Measurements from ENCODE around the gene CEP95. TPM values are rescaled to one million over a fixed set of nuclear protein-coding genes. Genes with fewer than 3 reads are reported as not detected.
A peak's percentile ranks its signal among the peaks of the same experiment; 100 is the strongest.
"Not testable (repeated sequence)": the region's sequence is repeated elsewhere in the genome, so short reads cannot be mapped to it uniquely, and the experiment has no call there.

The CEP95 gene
- total and polyA plus RNA-seq, 7 experiments from 2014 or later = 11.3 to 192 (median 114) TPM

DNA sequence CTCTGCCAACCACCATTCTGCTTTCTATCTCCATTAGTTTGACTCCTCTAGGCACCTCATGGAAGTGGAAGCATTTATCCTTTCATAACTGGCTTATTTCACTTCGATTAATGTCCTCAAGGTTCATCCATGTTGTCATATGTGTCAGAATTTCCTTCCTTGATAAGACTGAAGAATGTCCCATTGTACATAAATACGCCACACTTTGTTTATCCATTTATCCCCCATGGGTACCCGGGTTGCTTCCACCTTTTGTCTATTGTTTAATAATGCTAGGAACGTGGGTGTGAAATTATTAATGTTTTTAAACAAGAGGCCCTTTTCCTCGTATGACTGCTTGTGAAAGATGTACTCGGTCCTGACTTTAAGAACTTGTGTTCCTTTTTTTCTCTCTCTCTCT, 45.0 kb upstream of the CEP95 start:
- no peak overlapping the region for H3K4me3 ChIP-seq (ENCODE audit: low read length)
- DNase-seq (no peak), ATAC-seq (no peak)
- ChIA-PET POLR2A (no interaction called here), CTCF (no interaction called here)
- Mint-ChIP-seq H3K4me1 (peaks cover 7 to 19% (median 17%) of the 10 kb centered on the region in 7 donors), H3K27ac (no peak overlapping the region), H3K4me3 (no peak overlapping the region), H3K9me3 (peaks cover 0 to 2% (median 0%) of the 10 kb centered on the region in 11 donors), H3K36me3 (peaks cover 0 to 5% (median 0%) of the 10 kb centered on the region in 5 donors), H3K27me3 (peaks cover 0 to 10% (median 0%) of the 10 kb centered on the region in 5 donors)
- no peak overlapping the region for H3K27ac ChIP-seq (ENCODE audit: low read depth, low read length)
- intact Hi-C loops (cut with micrococcal nuclease) = no loop called here
- H3K9me3 ChIP-seq (ENCODE audit: control insufficient read depth in 2 of 3, low read length in 3 of 3) = no peaks in the 10 kb centered on the region
- peaks cover under 1 to 5% of the 10 kb centered on the region in 2 donors for H3K4me1 ChIP-seq (ENCODE audit: control insufficient read depth in 2 of 2, insufficient read depth in 2 of 2, low read length in 2 of 2)
- no peaks in the 10 kb centered on the region for H3K36me3 ChIP-seq (ENCODE audit: control insufficient read depth in 2 of 3, insufficient read depth in 3 of 3, low read length in 3 of 3)
- H3K27me3 ChIP-seq (ENCODE audit: control insufficient read depth in 2 of 2, insufficient read depth in 2 of 2, low read length in 2 of 2) = no peaks in the 10 kb centered on the region

GRCh38 chr17:64466019-64466735, 40.6 kb upstream of the CEP95 start:
- POLR2A ChIA-PET = interaction anchor here (0.6 kb wide), 1 partner anchor 220 kb away, joined by 3 read pairs; no protein-coding TSS in a partner anchor
- ATAC-seq (no peak), DNase-seq (no peak)
- intact Hi-C loops (cut with micrococcal nuclease) = no loop called here
- Histone ChIP-seq H3K9me3 (ENCODE audit: control insufficient read depth in 2 of 3, low read length in 3 of 3) (no peaks in the 10 kb centered on the region), H3K4me3 (ENCODE audit: low read length) (no peak overlapping the region), H3K27ac (ENCODE audit: low read depth, low read length) (no peak overlapping the region), H3K27me3 (ENCODE audit: control insufficient read depth in 2 of 2, insufficient read depth in 2 of 2, low read length in 2 of 2) (no peaks in the 10 kb centered on the region), H3K4me1 (ENCODE audit: control insufficient read depth in 2 of 2, insufficient read depth in 2 of 2, low read length in 2 of 2) (no peaks in the 10 kb centered on the region), H3K36me3 (ENCODE audit: control insufficient read depth in 2 of 3, insufficient read depth in 3 of 3, low read length in 3 of 3) (no peaks in the 10 kb centered on the region)
- H3K27me3 Mint-ChIP-seq = peaks cover 0 to 18% (median 3%) of the 10 kb centered on the region in 5 donors
- CTCF ChIA-PET = no interaction called here
- no peak overlapping the region for H3K4me3 Mint-ChIP-seq
- H3K9me3 Mint-ChIP-seq = no peaks in the 10 kb centered on the region
- H3K36me3 Mint-ChIP-seq = peaks cover 0 to 3% (median 0%) of the 10 kb centered on the region in 5 donors
- H3K27ac Mint-ChIP-seq = no peak overlapping the region
- H3K4me1 Mint-ChIP-seq = no peaks in the 10 kb centered on the region

DNA sequence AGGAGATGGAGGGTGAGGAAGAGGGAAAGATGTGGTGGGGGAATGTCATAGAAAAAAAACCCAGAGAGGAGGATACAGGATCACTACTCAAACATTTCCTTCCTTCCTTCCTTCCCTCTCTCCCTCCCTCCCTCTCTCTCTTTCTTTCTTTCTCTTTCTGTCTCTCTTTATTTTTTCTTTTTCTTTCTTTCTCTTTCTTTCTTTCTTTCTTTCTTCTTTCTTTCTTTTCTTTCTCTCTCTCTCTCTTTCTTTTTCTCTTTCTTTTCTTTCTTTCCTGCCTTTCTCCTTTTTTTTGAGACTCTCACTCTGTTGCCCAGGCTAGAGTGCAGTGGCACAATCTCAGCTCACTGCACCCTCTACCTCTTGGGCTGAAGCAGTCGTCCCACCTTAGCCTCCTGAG, 39.9 kb upstream of the CEP95 start:
- H3K9me3 Mint-ChIP-seq; H3K27me3 ChIP-seq (ENCODE audit: control insufficient read depth in 2 of 2, insufficient read depth in 2 of 2, low read length in 2 of 2); H3K4me3 ChIP-seq (ENCODE audit: low read length); H3K4me1 Mint-ChIP-seq; CTCF ChIA-PET; DNase-seq; intact Hi-C loops (cut with micrococcal nuclease); H3K36me3 Mint-ChIP-seq; ATAC-seq; H3K36me3 ChIP-seq (ENCODE audit: control insufficient read depth in 2 of 3, insufficient read depth in 3 of 3, low read length in 3 of 3); H3K27ac ChIP-seq (ENCODE audit: low read depth, low read length); H3K9me3 ChIP-seq (ENCODE audit: control insufficient read depth in 2 of 3, low read length in 3 of 3); H3K4me1 ChIP-seq (ENCODE audit: control insufficient read depth in 2 of 2, insufficient read depth in 2 of 2, low read length in 2 of 2); H3K4me3 Mint-ChIP-seq: not testable (repeated sequence)
- POLR2A ChIA-PET = interaction anchor here (0.6 kb wide), 1 partner anchor 219 kb away, joined by 3 read pairs; no protein-coding TSS in a partner anchor
- Mint-ChIP-seq H3K27ac (peak overlapping the region in 1 of 9 donors; percentile 64), H3K27me3 (peaks cover 0 to 16% (median 3%) of the 10 kb centered on the region in 5 donors)

GRCh38 chr17:64470625-64471024, 36.2 kb upstream of the CEP95 start:
- Mint-ChIP-seq H3K27me3 (peaks cover 0 to 16% (median 0%) of the 10 kb centered on the region in 5 donors), H3K36me3 (peaks cover 0 to 3% (median 0%) of the 10 kb centered on the region in 5 donors), H3K9me3 (no peaks in the 10 kb centered on the region), H3K27ac (no peak overlapping the region), H3K4me3 (no peak overlapping the region), H3K4me1 (no peaks in the 10 kb centered on the region)
- Histone ChIP-seq H3K9me3 (ENCODE audit: control insufficient read depth in 2 of 3, low read length in 3 of 3) (no peaks in the 10 kb centered on the region), H3K4me1 (ENCODE audit: control insufficient read depth in 2 of 2, insufficient read depth in 2 of 2, low read length in 2 of 2) (no peaks in the 10 kb centered on the region), H3K27me3 (ENCODE audit: control insufficient read depth in 2 of 2, insufficient read depth in 2 of 2, low read length in 2 of 2) (no peaks in the 10 kb centered on the region), H3K36me3 (ENCODE audit: control insufficient read depth in 2 of 3, insufficient read depth in 3 of 3, low read length in 3 of 3) (no peaks in the 10 kb centered on the region), H3K27ac (ENCODE audit: low read depth, low read length) (no peak overlapping the region), H3K4me3 (ENCODE audit: low read length) (no peak overlapping the region)
- no peak for DNase-seq
- intact Hi-C loops (cut with micrococcal nuclease) = no loop called here
- no peak for ATAC-seq
- POLR2A ChIA-PET = no interaction called here
- CTCF ChIA-PET = no interaction called here

GRCh38 chr17:64471440-64471839, 35.3 kb upstream of the CEP95 start:
- Histone ChIP-seq H3K9me3 (ENCODE audit: control insufficient read depth in 2 of 3, low read length in 3 of 3) (no peaks in the 10 kb centered on the region), H3K4me1 (ENCODE audit: control insufficient read depth in 2 of 2, insufficient read depth in 2 of 2, low read length in 2 of 2) (no peaks in the 10 kb centered on the region), H3K36me3 (ENCODE audit: control insufficient read depth in 2 of 3, insufficient read depth in 3 of 3, low read length in 3 of 3) (no peaks in the 10 kb centered on the region), H3K27ac (ENCODE audit: low read depth, low read length) (no peak overlapping the region), H3K4me3 (ENCODE audit: low read length) (no peak overlapping the region), H3K27me3 (ENCODE audit: control insufficient read depth in 2 of 2, insufficient read depth in 2 of 2, low read length in 2 of 2) (no peaks in the 10 kb centered on the region)
- CTCF ChIA-PET = no interaction called here
- DNase-seq (no peak), ATAC-seq (no peak)
- H3K4me3 Mint-ChIP-seq = no peak overlapping the region
- H3K9me3 Mint-ChIP-seq = no peaks in the 10 kb centered on the region
- no peaks in the 10 kb centered on the region for H3K4me1 Mint-ChIP-seq
- H3K27me3 Mint-ChIP-seq = peaks cover 0 to 9% (median 0%) of the 10 kb centered on the region in 5 donors
- intact Hi-C loops (cut with micrococcal nuclease) = no loop called here
- H3K36me3 Mint-ChIP-seq = no peaks in the 10 kb centered on the region
- no peak overlapping the region for H3K27ac Mint-ChIP-seq
- POLR2A ChIA-PET = no interaction called here

- H3K36me3 ChIP-seq (ENCODE audit: control insufficient read depth in 2 of 3, insufficient read depth in 3 of 3, low read length in 3 of 3) = peaks cover 0 to 6% (median 0%) of the 10 kb centered on the region in 3 experiments
- H3K27me3 Mint-ChIP-seq = peaks cover 0 to 6% (median 0%) of the 10 kb centered on the region in 5 donors
- H3K36me3 Mint-ChIP-seq = peaks cover 0 to 7% (median 5%) of the 10 kb centered on the region in 5 donors
- ChIA-PET CTCF (interaction anchor here (0.7 kb wide), 1 partner anchor 117 kb away, joined by 4 read pairs; no protein-coding TSS in a partner anchor), POLR2A (no interaction called here)
- H3K4me3 ChIP-seq (ENCODE audit: low read length) = no peak overlapping the region
- no peaks in the 10 kb centered on the region for H3K4me1 ChIP-seq (ENCODE audit: control insufficient read depth in 2 of 2, insufficient read depth in 2 of 2, low read length in 2 of 2)
- H3K9me3 Mint-ChIP-seq = no peaks in the 10 kb centered on the region
- no peaks in the 10 kb centered on the region for H3K27me3 ChIP-seq (ENCODE audit: control insufficient read depth in 2 of 2, insufficient read depth in 2 of 2, low read length in 2 of 2)
- peaks cover 0 to 6% (median 0%) of the 10 kb centered on the region in 7 donors for H3K4me1 Mint-ChIP-seq
- no peak overlapping the region for H3K4me3 Mint-ChIP-seq
- ATAC-seq (no peak), DNase-seq (no peak)
- H3K27ac ChIP-seq (ENCODE audit: low read depth, low read length) = no peak overlapping the region
- peak overlapping the region in 1 of 9 donors; percentile 53 for H3K27ac Mint-ChIP-seq
- intact Hi-C loops (cut with micrococcal nuclease) = no loop called here
- H3K9me3 ChIP-seq (ENCODE audit: control insufficient read depth in 2 of 3, low read length in 3 of 3) = no peaks in the 10 kb centered on the region
These were observed 34.2 kb upstream of the CEP95 start for GRCh38 chr17:64472564-64472963.

DNA sequence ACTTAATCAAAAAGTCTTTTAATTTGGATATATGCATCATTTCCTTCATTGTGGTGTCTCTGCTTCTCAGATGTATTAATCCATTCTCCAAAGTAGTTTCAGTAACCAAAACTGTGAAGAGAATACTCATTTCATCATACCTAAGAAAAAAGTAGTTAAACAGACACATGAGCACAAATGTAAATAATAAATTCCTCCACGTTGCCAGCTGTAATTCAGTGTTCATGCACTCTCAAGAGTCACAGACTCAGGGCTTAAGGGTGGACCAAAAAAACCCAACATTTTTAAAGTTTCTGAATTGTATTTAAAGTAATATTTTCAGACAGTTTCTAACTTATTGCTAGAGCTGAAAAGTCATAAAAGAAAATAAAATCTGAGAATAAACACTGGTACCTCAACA, 28.9 kb upstream of the CEP95 start:
- no peaks in the 10 kb centered on the region for H3K27me3 Mint-ChIP-seq
- no peaks in the 10 kb centered on the region for H3K9me3 Mint-ChIP-seq
- no peak overlapping the region for H3K4me3 ChIP-seq (ENCODE audit: low read length)
- POLR2A ChIA-PET = no interaction called here
- no peak overlapping the region for H3K27ac ChIP-seq (ENCODE audit: low read depth, low read length)
- CTCF ChIA-PET = interaction anchor here (0.6 to 1.4 kb wide), 3 partner anchors 58 to 556 kb away, joined by 3 to 4 read pairs (median 3); no protein-coding TSS in a partner anchor
- no peaks in the 10 kb centered on the region for H3K4me1 ChIP-seq (ENCODE audit: control insufficient read depth in 2 of 2, insufficient read depth in 2 of 2, low read length in 2 of 2)
- ATAC-seq (no peak), DNase-seq (no peak)
- H3K36me3 Mint-ChIP-seq = peaks cover 4 to 19% (median 13%) of the 10 kb centered on the region in 5 donors
- no peaks in the 10 kb centered on the region for H3K27me3 ChIP-seq (ENCODE audit: control insufficient read depth in 2 of 2, insufficient read depth in 2 of 2, low read length in 2 of 2)
- no peak overlapping the region for H3K4me3 Mint-ChIP-seq
- peak overlapping the region in 3 of 9 donors; percentile 12 to 47 (median 32) for H3K27ac Mint-ChIP-seq
- no peaks in the 10 kb centered on the region for H3K9me3 ChIP-seq (ENCODE audit: control insufficient read depth in 2 of 3, low read length in 3 of 3)
- intact Hi-C loops (cut with micrococcal nuclease) = no loop called here
- peaks cover 0 to 10% (median 4%) of the 10 kb centered on the region in 7 donors for H3K4me1 Mint-ChIP-seq
- peaks cover 0 to 32% (median 6%) of the 10 kb centered on the region in 3 experiments for H3K36me3 ChIP-seq (ENCODE audit: control insufficient read depth in 2 of 3, insufficient read depth in 3 of 3, low read length in 3 of 3)

Measured in naive thymus-derived CD4-positive, alpha-beta T cell (primary cell).